HG02870 (cell line): ENCODE data around the gene CHRM1.
"Not testable (repeated sequence)": the region's sequence is repeated elsewhere in the genome, so short reads cannot be mapped to it uniquely, and the experiment has no call there.

Source experiments
- ATAC-seq: cut with Tn5 transposase; IDR thresholded peaks from one replicate; pipeline ENCODE4 v1.9.1; 2021; ENCODE audit warnings: mild to moderate bottlenecking, moderate library complexity; ENCODE audit not compliant: unreplicated experiment

The CHRM1 gene

GRCh38 chr11:62921201-62921572 is at the start of gene CHRM1:
Gene CHRM1, minus strand, starts transcription at chr11:62921363. Its CDS starts 10,263 bp downstream, at chr11:62911100.
- ATAC-seq = no peak

GRCh38 chr11:62965574-62965973 is 44.4 kb upstream of the CHRM1 start:
- ATAC-seq = no peak

- ATAC-seq = no peak
Observed at GRCh38 chr11:62962391-62962790, 41.2 kb upstream of the CHRM1 start.

- no peak for ATAC-seq
Observed at GRCh38 chr11:62961017-62961570, 39.9 kb upstream of the CHRM1 start.

GRCh38 chr11:62959422-62959980 is 38.3 kb upstream of the CHRM1 start:
- no peak for ATAC-seq

GRCh38 chr11:62958547-62959421 is 37.6 kb upstream of the CHRM1 start:
- no peak for ATAC-seq

- no peak for ATAC-seq
Observed at GRCh38 chr11:62957147-62957546, 36.0 kb upstream of the CHRM1 start.

- no peak for ATAC-seq
Observed at GRCh38 chr11:62954478-62954877, 33.3 kb upstream of the CHRM1 start.

- no peak for ATAC-seq
Observed at GRCh38 chr11:62953811-62954210, 32.6 kb upstream of the CHRM1 start.

- ATAC-seq = no peak
Observed at GRCh38 chr11:62948765-62949320, 27.7 kb upstream of the CHRM1 start.

GRCh38 chr11:62945538-62945937 is 24.4 kb upstream of the CHRM1 start:
- not testable (repeated sequence) for ATAC-seq

- ATAC-seq = not testable (repeated sequence)
Observed at GRCh38 chr11:62937528-62937927, 16.4 kb upstream of the CHRM1 start.

GRCh38 chr11:62934496-62934785 is 13.3 kb upstream of the CHRM1 start:
- ATAC-seq = no peak

GRCh38 chr11:62933750-62934495 is 12.8 kb upstream of the CHRM1 start:
- no peak for ATAC-seq

GRCh38 chr11:62933285-62933684 is 12.1 kb upstream of the CHRM1 start:
- no peak for ATAC-seq

- ATAC-seq = no peak
Observed at GRCh38 chr11:62931499-62932278, 10.5 kb upstream of the CHRM1 start.

GRCh38 chr11:62930666-62931065 is 9.5 kb upstream of the CHRM1 start:
- ATAC-seq = no peak

GRCh38 chr11:62930157-62930556 is 9.0 kb upstream of the CHRM1 start:
- no peak for ATAC-seq

- no peak for ATAC-seq
Observed at GRCh38 chr11:62928011-62928410, 6.8 kb upstream of the CHRM1 start.

- ATAC-seq = no peak
Observed at GRCh38 chr11:62926680-62927455, 5.7 kb upstream of the CHRM1 start.
